Tibial artery (tissue), 4 donors: Measurements from ENCODE around the gene SPINK8.

Source experiments
- DNase-seq, 2 donors: peaks; one replicate each; pipeline ENCODE4 v3.0.0-alpha.2; 2019
- H3K27ac ChIP-seq, 2 donors: fragments of 200-600 bp; sonication (generic) in 1 of 2; 1 replicate in 1 of 2; 2 replicates in 1 of 2; pipeline ENCODE4 v1.5.1; 2018 to 2019; ENCODE audit warnings: mild to moderate bottlenecking in 1 of 2
- H3K27me3 ChIP-seq, 2 donors: fragments of 200-600 bp; sonication (generic) in 1 of 2; one replicate each; pipeline versions ENCODE4 v1.5.1 to v1.6.0; 2016 to 2019
- H3K36me3 ChIP-seq, 3 donors: fragments of 200-600 bp; sonication (generic) in 2 of 3; one replicate each; pipeline ENCODE4 v1.5.1; 2016 to 2019; ENCODE audit warnings: mild to moderate bottlenecking in 2 of 3
- H3K4me1 ChIP-seq, 4 donors: fragments of 200-600 bp; sonication (generic) in 2 of 4; 1 replicate in 3 of 4; 2 replicates in 1 of 4; pipeline ENCODE4 v1.5.1; 2016 to 2019
- H3K4me3 ChIP-seq, 2 donors: fragments of 200-600 bp; sonication (generic) in 1 of 2; 1 replicate in 1 of 2; 2 replicates in 1 of 2; pipeline ENCODE4 v1.5.1; 2018 to 2019; ENCODE audit warnings: mild to moderate bottlenecking in 2 of 2
- H3K9me3 ChIP-seq, 3 donors: fragments of 200-600 bp; sonication (generic) in 1 of 3; one replicate each; pipeline ENCODE4 v1.5.1; 2016 to 2019
- intact Hi-C: fragments of 100-400 bp; cut with DNase I; formaldehyde crosslinking; loops from one replicate; pipeline ENCODE4 v1.15.0; 2023; ENCODE audit warnings: low total_unique reads
- TF ChIP-seq, protein P1 (sequence below), 2 experiments: fragments of 200-600 bp in 1 of 2; fragments of 450-650 bp in 1 of 2; IDR thresholded peaks; one replicate each; pipeline ENCODE4 v1.5.1; 2017 to 2019; ENCODE audit warnings: antibody characterized with exemption in 2 of 2, mild to moderate bottlenecking in 1 of 2, moderate library complexity in 1 of 2

The SPINK8 gene

GRCh38 chr3:48285675-48286074, 47.8 kb downstream of the SPINK8 start:
- no peak for DNase-seq
- intact Hi-C loops: no loop called here
- H3K4me3 ChIP-seq: no peak overlapping the region
- H3K27me3 ChIP-seq: no peaks in the 10 kb centered on the region
- H3K27ac ChIP-seq: no peak overlapping the region
- TF ChIP-seq, protein P1, sequence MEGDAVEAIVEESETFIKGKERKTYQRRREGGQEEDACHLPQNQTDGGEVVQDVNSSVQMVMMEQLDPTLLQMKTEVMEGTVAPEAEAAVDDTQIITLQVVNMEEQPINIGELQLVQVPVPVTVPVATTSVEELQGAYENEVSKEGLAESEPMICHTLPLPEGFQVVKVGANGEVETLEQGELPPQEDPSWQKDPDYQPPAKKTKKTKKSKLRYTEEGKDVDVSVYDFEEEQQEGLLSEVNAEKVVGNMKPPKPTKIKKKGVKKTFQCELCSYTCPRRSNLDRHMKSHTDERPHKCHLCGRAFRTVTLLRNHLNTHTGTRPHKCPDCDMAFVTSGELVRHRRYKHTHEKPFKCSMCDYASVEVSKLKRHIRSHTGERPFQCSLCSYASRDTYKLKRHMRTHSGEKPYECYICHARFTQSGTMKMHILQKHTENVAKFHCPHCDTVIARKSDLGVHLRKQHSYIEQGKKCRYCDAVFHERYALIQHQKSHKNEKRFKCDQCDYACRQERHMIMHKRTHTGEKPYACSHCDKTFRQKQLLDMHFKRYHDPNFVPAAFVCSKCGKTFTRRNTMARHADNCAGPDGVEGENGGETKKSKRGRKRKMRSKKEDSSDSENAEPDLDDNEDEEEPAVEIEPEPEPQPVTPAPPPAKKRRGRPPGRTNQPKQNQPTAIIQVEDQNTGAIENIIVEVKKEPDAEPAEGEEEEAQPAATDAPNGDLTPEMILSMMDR (IDR thresholded peaks at IDR 0.05): no peak
- no peaks in the 10 kb centered on the region for H3K4me1 ChIP-seq
- H3K36me3 ChIP-seq: peaks cover 9 to 11% (median 10%) of the 10 kb centered on the region in 3 donors
- H3K9me3 ChIP-seq: no peaks in the 10 kb centered on the region

GRCh38 chr3:48285132-48285531, 48.3 kb downstream of the SPINK8 start:
- TF ChIP-seq, protein P1 (IDR thresholded peaks at IDR 0.05): no peak
- intact Hi-C loops: no loop called here

DNA sequence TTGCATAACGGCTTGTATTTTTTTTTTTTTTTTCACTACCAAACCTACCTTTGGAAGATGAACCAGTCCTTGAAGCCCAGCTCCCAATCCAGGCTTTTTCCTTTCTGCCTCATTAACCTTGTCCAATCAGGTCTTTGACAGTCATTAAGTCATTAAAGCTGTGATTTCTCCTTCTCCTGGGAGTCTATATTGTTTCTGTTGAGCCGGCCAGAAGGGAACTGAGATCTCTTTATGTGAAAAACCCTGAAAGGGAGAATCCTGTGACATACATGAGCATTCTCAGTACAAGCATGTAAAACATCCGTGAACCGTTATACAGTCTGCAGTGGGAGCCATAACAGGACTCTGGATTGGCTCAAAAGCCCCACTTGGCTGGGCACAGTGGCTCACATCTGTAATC, 52.6 kb downstream of the SPINK8 start:
- Histone ChIP-seq H3K9me3 (no peaks in the 10 kb centered on the region), H3K4me1 (no peaks in the 10 kb centered on the region), H3K27ac (no peak overlapping the region), H3K27me3 (no peaks in the 10 kb centered on the region), H3K36me3 (no peaks in the 10 kb centered on the region), H3K4me3 (no peak overlapping the region)
- TF ChIP-seq, protein P1 (IDR thresholded peaks at IDR 0.05): no peak
- intact Hi-C loops: no loop called here
- DNase-seq: no peak

More at GRCh38 chr3:48285132-48285531, 48.3 kb downstream of the SPINK8 start:
- Histone ChIP-seq H3K27me3 (no peaks in the 10 kb centered on the region), H3K4me1 (no peaks in the 10 kb centered on the region), H3K4me3 (no peak overlapping the region), H3K27ac (no peak overlapping the region), H3K9me3 (no peaks in the 10 kb centered on the region), H3K36me3 (peaks cover 9 to 11% (median 10%) of the 10 kb centered on the region in 3 donors)
- DNase-seq: no peak

- intact Hi-C loops: loop anchor here (5.0 kb wide), 1 partner anchor 118 kb away; no protein-coding TSS in a partner anchor
- no peak overlapping the region for H3K4me3 ChIP-seq
Observed at GRCh38 chr3:48278884-48279559, 54.4 kb downstream of the SPINK8 start.

DNA sequence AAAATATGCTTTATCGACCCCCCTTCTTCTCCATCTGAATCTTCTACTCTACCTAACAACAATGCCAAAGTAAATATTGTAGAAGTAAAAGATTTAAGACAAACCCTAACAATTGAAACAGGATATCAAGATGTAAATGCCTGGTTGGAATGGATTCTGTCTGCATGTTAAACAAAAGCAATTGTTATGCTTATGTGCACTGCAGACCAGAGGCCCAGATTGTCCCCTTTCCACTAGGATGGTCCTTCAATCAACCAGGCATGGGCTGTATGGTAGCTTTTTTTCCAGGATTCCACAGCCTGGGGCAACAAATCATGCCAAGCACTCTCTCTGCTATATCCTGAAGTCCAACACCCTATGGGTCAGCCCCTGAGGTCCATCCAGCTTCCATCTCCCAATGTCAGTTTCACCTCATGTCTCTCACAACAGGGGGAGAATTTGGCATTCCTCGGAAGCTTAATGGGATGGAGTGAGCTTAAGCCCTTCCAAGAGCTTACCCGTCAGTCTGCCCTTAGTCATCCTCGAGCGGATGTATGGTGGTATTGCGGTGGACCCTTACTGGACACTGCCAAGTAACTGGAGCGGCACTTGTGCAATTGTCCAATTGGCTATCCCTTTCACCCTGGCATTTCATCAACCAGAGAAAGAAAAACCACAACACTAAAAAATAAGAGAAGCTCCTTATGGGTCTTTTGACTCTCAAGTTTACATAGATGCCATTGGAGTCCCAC, 56.4 kb downstream of the SPINK8 start:
- H3K36me3 ChIP-seq: no peaks in the 10 kb centered on the region
- no peak overlapping the region for H3K4me3 ChIP-seq
- H3K9me3 ChIP-seq: no peaks in the 10 kb centered on the region
- DNase-seq: no peak
- no peaks in the 10 kb centered on the region for H3K27me3 ChIP-seq
- TF ChIP-seq, protein P1 (IDR thresholded peaks at IDR 0.05): no peak
- intact Hi-C loops: loop anchor here (2.0 to 5.0 kb wide), 2 partner anchors 120 to 160 kb away; no protein-coding TSS in a partner anchor
- H3K4me1 ChIP-seq: no peaks in the 10 kb centered on the region
- no peak overlapping the region for H3K27ac ChIP-seq

More at GRCh38 chr3:48278884-48279559, 54.4 kb downstream of the SPINK8 start:
- H3K27ac ChIP-seq: no peak overlapping the region
- H3K4me1 ChIP-seq: no peaks in the 10 kb centered on the region
- TF ChIP-seq, protein P1 (IDR thresholded peaks at IDR 0.05): no peak
- no peaks in the 10 kb centered on the region for H3K36me3 ChIP-seq
- H3K9me3 ChIP-seq: no peaks in the 10 kb centered on the region
- no peak for DNase-seq
- no peaks in the 10 kb centered on the region for H3K27me3 ChIP-seq
